HG03342 (cell line): ENCODE measurements around the gene CHST11.

ENCODE experiments used
- ATAC-seq: cut with Tn5 transposase; IDR thresholded peaks from one replicate; pipeline ENCODE4 v1.9.1; 2021; ENCODE audit warnings: mild to moderate bottlenecking, moderate library complexity; ENCODE audit not compliant: unreplicated experiment

Gene CHST11

DNA sequence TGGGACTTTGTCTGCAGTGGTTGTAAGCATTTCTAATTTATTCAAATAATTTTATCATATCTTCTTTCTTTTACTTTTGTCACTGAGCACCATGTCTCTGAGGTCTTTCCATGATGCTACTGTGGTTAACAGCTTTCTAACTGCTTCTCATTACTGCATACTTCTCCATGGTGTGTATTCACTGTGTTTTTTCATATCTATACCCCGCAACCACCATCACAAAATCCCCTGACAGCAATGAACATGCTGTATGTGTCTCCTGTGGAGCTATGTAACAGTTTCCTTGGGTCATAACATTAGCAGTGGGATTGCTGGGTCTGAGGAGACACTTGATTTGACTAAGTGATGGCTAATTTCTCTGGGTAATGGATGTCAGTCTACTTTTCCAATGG is 29.2 kb upstream of the CHST11 start:
- ATAC-seq = no peak

DNA sequence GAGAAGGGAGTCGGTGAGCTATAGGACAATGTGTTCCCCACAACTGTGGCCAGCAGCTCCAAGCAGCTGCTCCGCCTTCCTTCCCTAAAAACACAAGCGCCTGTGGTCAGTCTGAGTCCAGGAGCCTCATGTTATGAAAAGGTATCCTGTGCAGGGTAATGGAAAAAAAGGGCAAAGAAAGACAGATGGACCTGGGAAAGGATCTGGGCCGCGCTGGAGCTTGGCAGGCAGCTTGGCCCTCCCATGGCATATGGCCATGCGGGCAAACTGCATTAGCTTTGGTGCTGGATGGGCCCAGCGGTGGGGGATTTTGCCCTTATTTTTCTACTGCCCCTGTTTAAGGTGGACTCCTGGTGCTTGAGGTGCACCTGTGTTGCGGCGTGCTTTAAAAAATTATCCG is 23.7 kb upstream of the CHST11 start:
- ATAC-seq = no peak

DNA sequence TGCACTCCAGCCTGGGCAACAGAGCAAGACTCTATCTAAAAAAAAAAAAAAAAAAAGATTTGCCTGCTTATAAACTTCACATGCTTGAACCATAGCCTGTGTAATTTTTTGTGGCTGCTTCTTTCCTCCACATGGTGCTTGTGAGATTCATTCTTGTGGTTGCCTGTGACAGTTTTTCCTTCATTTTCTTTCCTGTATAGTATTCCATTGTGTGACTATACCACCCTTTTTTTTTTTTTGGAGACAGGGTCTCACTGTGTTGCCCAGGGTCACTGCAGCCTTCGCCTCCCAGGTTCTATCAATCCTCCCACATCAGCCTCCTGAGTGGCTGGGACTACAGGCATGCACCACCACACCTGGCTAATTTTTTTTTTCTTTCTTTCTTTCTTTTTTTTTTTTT is 22.6 kb upstream of the CHST11 start:
- ATAC-seq = no peak

GRCh38 chr12:104435175-104435574 is 21.6 kb upstream of the CHST11 start:
- no peak for ATAC-seq

- ATAC-seq = no peak
Measured at GRCh38 chr12:104435765-104436164, 21.0 kb upstream of the CHST11 start.

GRCh38 chr12:104436790-104437189 is 20.0 kb upstream of the CHST11 start:
- ATAC-seq = no peak

DNA sequence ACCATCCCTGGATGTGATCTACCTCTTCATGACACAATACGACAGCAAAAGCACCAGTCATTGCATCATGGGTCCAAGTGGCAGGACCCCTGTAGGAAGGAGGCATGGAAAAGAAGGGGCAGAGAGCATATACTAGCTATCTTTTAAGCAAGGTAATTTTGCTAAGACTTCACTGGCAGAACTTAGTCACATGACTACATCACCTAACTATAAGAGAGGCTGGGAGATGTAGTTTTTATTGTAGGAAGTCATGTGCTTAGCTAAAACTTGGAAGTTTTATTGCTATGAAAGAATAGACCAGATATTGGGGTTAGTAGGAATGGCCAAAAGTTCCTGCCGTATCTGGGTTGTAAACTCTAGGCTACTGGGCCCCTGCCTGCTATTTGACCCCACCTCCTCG is 18.6 kb upstream of the CHST11 start:
- no peak for ATAC-seq

DNA sequence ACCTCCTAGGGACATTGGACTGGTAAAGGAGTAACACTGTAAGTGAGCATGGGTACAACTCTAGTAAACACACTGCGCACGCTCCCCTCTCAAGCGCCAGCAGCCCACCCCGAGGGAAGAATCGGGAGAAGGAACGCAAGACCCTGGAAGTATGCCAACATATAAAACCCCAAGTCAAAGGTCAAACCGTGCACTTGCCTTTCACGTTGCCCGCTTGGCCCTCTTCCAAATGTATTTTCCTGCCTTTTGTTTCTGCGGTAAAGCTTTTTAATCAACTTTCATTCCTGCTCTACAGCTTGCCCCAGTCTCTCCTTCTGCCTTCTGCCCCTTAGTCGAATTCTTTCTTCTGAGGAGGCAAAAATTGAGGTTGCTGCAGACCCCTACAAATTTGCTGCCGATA is 17.6 kb upstream of the CHST11 start:
- ATAC-seq = no peak

- no peak for ATAC-seq
Measured at GRCh38 chr12:104443008-104443407, 13.7 kb upstream of the CHST11 start.

- ATAC-seq = no peak
Measured at GRCh38 chr12:104446646-104447421, 9.9 kb upstream of the CHST11 start.

DNA sequence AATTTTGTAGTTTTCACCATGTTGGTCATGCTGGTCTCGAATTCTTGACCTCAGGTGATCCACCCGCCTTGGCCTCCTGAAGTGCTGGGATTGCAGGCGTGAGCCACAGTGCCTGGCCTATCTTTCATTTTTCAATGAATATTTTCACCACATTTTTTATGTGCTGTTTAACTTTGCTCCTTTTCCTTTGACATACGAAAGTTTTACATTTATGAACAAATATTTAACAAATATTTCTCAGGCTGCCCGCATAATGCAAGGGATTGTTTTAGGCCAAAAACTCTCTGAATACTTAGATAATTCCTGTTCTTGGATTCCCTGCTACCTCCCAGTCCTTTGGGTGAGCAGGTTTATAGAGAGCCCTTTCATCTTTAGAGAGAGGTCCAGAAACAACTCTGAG is 8.7 kb upstream of the CHST11 start:
- no peak for ATAC-seq

DNA sequence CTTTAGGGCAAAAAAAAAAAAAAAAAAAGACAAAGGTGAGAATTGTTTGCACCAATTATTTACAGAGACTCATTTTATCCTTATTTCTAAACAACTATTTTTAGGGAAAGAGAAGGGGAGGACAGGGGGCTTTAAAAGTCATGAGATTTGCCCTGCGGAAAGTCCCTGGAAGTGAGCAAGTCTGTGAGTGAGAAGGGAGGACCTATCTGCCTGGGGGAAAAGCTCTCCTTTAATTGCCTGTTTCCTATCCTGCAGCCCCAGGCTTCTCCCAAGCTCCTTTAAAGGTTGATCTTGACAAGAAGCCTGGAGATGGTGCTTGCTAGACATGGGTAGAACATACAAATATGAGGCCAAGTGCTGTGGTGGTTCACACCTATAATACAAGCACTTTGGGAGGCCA is 8.3 kb upstream of the CHST11 start:
- ATAC-seq = no peak

DNA sequence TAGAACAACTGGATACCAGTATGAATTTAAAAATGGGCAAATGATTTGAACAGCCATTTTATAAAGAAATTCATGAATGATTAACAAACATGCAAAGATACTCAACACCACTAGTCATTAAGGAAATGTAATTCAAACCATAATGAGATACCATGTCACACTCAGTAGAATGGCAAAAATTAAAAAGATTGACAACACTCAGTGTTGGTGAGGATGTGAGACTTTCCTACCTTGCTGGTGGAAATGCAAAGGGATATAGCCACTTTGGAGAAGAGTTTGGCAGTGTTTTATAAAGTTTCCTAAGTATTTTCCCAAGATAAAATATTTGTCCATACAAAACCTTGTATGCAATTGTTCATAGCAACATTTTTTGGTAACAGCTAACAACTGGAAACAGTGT is 6.0 kb upstream of the CHST11 start:
- ATAC-seq = no peak

- ATAC-seq = no peak
Measured at GRCh38 chr12:104452087-104452486, 4.7 kb upstream of the CHST11 start.

DNA sequence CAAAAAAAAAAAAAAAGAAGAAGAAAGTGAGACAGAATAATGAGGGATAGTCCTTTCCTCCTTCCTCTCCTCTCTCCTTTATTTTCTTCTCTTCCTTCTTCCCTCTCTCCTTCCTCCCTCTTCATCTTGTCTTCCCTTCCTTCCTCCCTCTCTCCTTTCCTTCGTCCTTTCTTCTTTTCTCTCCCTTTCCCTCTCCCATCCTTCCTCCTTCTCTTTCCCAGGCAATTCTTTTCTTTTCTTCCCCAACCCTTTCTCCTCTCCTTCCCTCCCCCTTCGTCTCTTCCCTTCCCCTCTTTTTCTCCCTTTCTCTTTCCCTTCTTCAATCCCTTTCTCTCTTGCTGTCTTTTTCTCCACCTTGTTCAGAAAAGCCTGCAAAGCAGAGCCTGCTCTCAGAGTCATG is 3.6 kb upstream of the CHST11 start:
- no peak for ATAC-seq

- no peak for ATAC-seq
Measured at GRCh38 chr12:104454997-104455396, 1.8 kb upstream of the CHST11 start.

- no peak for ATAC-seq
Measured at GRCh38 chr12:104455578-104456416, 951 bp upstream of the CHST11 start.

GRCh38 chr12:104456950-104457745 is 400 bp downstream of the CHST11 start:
- peak; percentile 24 for ATAC-seq

GRCh38 chr12:104457746-104458693 is 1.3 kb downstream of the CHST11 start:
- no peak for ATAC-seq

DNA sequence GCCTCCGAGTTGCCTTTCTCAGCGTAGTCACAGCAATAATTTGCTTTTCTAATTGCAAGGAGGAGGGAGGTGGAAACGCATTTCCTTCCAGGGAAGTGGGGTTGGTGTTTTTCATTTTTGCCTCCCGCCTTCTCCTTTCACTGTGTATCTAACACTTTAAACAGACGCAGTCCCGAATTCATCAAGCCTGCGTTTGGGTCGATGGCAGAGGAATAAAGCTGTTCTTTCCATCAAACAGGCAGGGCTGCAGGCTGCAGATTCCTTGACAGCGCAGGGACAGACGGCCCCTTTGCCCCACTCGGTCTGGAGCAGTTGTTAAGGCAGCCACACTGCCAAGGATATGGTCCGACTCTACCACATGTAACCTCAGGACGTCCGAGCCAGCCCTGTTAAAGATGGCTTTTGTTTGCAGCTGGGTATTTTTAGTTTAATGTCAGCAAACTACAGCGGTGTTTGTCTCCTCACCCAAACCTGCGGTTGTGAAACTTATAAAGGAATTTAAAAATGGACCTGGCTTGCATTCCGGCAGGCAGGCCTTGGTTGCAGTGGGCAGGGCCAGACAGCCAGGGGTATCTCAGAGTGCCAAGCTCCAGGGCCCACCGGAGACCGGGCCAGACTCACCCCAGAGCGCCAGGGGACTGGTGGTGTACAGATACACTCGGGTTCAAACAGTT is 2.1 kb downstream of the CHST11 start:
- no peak for ATAC-seq
